ENCODE results near the gene AZU1. TPM values are rescaled to one million over a fixed set of nuclear protein-coding genes. Genes with fewer than 3 reads are reported as not detected.

The AZU1 gene
- total RNA-seq, 4 donors from 2014 or later, result 0.42 TPM; not detected in 3

DNA sequence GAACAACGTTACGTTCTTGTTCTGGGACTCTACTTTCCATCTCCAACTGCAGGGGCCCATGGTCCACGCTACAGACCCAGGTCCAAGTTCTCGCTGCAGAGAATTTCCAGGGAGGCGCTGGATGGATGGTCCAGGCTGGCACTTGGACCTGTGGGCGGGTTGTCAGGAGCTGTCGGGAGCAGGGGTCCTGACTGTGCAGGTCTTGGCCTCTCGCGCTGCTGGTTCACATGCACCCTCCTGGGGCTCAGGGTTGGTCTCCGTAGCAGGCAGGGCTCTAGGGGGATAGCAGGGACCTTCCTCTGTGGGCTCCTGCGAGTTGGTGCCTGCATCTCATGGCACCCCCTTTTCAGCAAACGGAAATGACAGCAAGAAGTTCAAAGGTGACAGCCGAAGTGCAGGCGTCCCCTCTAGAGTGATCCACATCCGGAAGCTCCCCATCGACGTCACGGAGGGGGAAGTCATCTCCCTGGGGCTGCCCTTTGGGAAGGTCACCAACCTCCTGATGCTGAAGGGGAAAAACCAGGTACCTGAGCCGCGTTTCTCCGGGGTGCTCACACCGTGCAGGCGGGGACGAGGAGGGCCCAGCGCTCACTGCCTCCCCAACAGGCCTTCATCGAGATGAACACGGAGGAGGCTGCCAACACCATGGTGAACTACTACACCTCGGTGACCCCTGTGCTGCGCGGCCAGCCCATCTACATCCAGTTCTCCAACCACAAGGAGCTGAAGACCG lies 23.8 kb upstream of the AZU1 start:
- Histone ChIP-seq H3K36me3 (peaks cover 15 to 68% (median 48%) of the 10 kb centered on the region in 3 donors), H3K27ac (no peak overlapping the region)
- 82 to 83% methylated on average over 24 to 31 of the region's 31 CpGs for WGBS, 2 donors

DNA sequence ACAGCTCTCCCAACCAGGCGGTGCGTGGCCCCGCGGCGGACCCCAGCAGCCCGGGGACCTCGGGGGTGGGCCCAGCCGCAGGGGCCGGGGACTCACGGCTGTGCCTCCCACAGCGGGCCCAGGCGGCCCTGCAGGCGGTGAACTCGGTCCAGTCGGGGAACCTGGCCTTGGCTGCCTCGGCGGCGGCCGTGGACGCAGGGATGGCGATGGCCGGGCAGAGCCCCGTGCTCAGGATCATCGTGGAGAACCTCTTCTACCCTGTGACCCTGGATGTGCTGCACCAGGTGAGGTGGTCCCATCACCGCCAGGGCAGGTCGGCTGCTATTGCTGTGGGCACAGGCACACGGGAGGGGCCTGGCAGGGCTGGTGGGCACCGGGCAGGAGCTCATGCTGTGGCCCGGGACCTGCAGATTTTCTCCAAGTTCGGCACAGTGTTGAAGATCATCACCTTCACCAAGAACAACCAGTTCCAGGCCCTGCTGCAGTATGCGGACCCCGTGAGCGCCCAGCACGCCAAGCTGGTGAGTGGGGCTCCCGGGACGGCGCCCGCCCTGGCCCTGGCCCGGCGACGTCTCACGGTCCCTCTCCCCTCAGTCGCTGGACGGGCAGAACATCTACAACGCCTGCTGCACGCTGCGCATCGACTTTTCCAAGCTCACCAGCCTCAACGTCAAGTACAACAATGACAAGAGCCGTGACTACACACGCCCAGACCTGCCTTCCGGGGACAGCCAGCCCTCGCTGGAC lies 23.0 kb upstream of the AZU1 start:
- TF ChIP-seq, protein P1, sequence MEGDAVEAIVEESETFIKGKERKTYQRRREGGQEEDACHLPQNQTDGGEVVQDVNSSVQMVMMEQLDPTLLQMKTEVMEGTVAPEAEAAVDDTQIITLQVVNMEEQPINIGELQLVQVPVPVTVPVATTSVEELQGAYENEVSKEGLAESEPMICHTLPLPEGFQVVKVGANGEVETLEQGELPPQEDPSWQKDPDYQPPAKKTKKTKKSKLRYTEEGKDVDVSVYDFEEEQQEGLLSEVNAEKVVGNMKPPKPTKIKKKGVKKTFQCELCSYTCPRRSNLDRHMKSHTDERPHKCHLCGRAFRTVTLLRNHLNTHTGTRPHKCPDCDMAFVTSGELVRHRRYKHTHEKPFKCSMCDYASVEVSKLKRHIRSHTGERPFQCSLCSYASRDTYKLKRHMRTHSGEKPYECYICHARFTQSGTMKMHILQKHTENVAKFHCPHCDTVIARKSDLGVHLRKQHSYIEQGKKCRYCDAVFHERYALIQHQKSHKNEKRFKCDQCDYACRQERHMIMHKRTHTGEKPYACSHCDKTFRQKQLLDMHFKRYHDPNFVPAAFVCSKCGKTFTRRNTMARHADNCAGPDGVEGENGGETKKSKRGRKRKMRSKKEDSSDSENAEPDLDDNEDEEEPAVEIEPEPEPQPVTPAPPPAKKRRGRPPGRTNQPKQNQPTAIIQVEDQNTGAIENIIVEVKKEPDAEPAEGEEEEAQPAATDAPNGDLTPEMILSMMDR (IDR thresholded peaks at IDR 0.05), result no peak
- TF ChIP-seq POLR2A (IDR thresholded peaks at IDR 0.05), result no peak
- no peak for TF ChIP-seq EP300 (IDR thresholded peaks at IDR 0.05)
- Histone ChIP-seq H3K27me3 (no peaks in the 10 kb centered on the region), H3K9me3 (no peaks in the 10 kb centered on the region), H3K27ac (no peak overlapping the region), H3K36me3 (peaks cover 15 to 76% (median 55%) of the 10 kb centered on the region in 3 donors), H3K4me1 (peaks cover 9 to 57% (median 39%) of the 10 kb centered on the region in 4 donors), H3K4me3 (no peak overlapping the region)
- 90 to 91% methylated on average over 24 to 45 of the region's 53 CpGs for WGBS, 2 donors
- DNase-seq (ENCODE audit: low spot score in 2 of 2), result no peak

More for the DNA sequence above, 23.8 kb upstream of the AZU1 start:
- Histone ChIP-seq H3K9me3 (no peaks in the 10 kb centered on the region), H3K4me1 (peaks cover 9 to 65% (median 47%) of the 10 kb centered on the region in 4 donors), H3K27me3 (no peaks in the 10 kb centered on the region), H3K4me3 (no peak overlapping the region)
- DNase-seq (ENCODE audit: low spot score in 2 of 2), result no peak
- no peak for TF ChIP-seq EP300 (IDR thresholded peaks at IDR 0.05)
- no peak for TF ChIP-seq POLR2A (IDR thresholded peaks at IDR 0.05)
- TF ChIP-seq, protein P1 (IDR thresholded peaks at IDR 0.05), result no peak

DNA sequence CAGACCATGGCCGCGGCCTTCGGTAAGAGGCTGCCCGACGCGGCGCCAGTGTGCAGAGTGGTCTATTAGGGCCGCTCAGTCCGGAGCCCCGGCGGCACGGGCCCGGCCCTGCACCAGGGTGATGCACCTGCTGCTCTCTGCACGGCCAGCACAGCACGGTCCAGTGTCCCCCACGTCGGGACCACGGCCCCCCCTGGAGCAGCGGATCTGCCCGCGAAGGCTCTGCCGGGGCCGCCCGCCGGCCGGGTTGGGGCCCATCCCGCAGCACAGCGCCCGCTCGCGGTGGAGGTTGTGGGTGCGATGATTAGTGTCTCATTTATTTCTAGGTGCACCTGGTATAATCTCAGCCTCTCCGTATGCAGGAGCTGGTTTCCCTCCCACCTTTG lies 22.5 kb upstream of the AZU1 start:
- WGBS, 2 donors, result 87 to 93% methylated on average over 24 to 30 of the region's 33 CpGs
- Histone ChIP-seq H3K27ac (no peak overlapping the region), H3K27me3 (no peaks in the 10 kb centered on the region), H3K9me3 (no peaks in the 10 kb centered on the region), H3K4me1 (peaks cover 9 to 52% (median 34%) of the 10 kb centered on the region in 4 donors), H3K36me3 (peaks cover 15 to 79% (median 61%) of the 10 kb centered on the region in 3 donors), H3K4me3 (no peak overlapping the region)
- TF ChIP-seq, protein P1 (IDR thresholded peaks at IDR 0.05), result no peak
- no peak for TF ChIP-seq EP300 (IDR thresholded peaks at IDR 0.05)
- TF ChIP-seq POLR2A (IDR thresholded peaks at IDR 0.05), result no peak
- DNase-seq (ENCODE audit: low spot score in 2 of 2), result no peak

DNA sequence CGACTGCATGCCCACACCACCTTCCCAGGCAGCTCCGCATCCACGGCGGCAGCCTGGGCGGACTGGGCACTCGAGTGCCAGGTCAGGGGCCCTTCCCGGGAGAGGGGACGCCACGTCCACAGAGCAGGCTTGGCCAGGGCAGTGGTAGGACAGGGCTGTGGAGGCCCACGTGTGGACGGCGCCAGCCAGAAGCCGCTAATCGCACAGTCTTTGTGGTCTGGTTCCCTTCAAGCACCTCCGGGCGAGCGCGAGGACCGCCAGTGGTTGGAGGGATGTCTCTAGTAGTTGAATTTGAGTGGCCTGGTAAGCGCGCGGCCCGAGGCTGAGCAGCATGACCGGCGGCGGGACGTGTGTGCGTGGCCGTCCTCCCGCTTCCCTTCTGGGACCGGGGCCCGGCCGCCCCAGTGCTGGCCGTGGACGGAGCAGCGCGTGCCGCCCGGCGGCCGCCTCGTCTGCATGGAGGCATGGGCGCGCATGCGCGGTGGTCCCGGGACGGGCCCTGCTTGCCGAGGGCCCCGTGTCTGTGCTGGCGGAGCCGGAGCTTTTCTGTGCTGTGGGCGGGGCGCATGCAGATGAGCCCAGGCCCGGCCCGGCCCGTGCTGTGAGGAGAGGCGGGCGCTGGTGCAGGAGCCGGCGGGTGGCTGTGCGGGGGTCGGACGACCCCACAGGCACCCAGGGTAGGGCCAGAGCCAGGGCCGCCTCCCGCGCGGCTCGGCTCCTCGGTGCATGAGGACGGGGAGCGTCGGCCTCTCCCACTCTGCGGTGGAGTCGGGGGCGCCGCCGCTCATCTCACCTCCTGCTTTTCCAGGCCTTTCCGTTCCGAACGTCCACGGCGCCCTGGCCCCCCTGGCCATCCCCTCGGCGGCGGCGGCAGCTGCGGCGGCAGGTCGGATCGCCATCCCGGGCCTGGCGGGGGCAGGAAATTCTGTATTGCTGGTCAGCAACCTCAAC lies 21.8 kb upstream of the AZU1 start:
- Histone ChIP-seq H3K4me3 (no peak overlapping the region), H3K27ac (no peak overlapping the region), H3K4me1 (peaks cover 6 to 45% (median 26%) of the 10 kb centered on the region in 4 donors), H3K36me3 (peaks cover 15 to 79% (median 68%) of the 10 kb centered on the region in 3 donors), H3K27me3 (no peaks in the 10 kb centered on the region), H3K9me3 (no peaks in the 10 kb centered on the region)
- DNase-seq (ENCODE audit: low spot score in 2 of 2), result no peak
- WGBS, 2 donors, result 92 to 94% methylated on average over 69 to 83 of the region's 93 CpGs
- no peak for TF ChIP-seq POLR2A (IDR thresholded peaks at IDR 0.05)
- no peak for TF ChIP-seq EP300 (IDR thresholded peaks at IDR 0.05)
- TF ChIP-seq, protein P1 (IDR thresholded peaks at IDR 0.05), result no peak
